A673 (cell line): ENCODE data around the gene MYBPHL. TPM values are rescaled to one million over a fixed set of nuclear protein-coding genes. Genes with fewer than 3 reads are reported as not detected.

Experiments used
- BruUV-seq: library from RNA; stranded (reverse); fragments of 400-500 nt; replicated peaks from 2 replicates; lab custom pipeline; 2021; lab: Mats Ljungman, UMichigan
- CTCF ChIA-PET: fragments of 300-600 bp; sonication (Branson Sonifier 250); formaldehyde crosslinking; loops from one replicate; lab custom pipeline; 2022; ENCODE audit warnings: antibody characterized with exemption; lab: Charles Lee
- POLR2A ChIA-PET: fragments of 300-600 bp; sonication (Branson Sonifier 250); formaldehyde crosslinking; loops from one replicate; lab custom pipeline; 2022; ENCODE audit warnings: antibody characterized with exemption; ENCODE audit not compliant: low non-redundant PET; lab: Charles Lee
- DNase-seq: peaks from one replicate; pipeline ENCODE4 v3.0.0-alpha.2; 2015; ENCODE audit warnings: low spot score
- H3K27ac ChIP-seq: fragments of 200-600 bp; sonication (generic); 2 replicates; pipeline ENCODE4 v1.5.1; 2016; ENCODE audit warnings: mixed run types, low read depth, mild to moderate bottlenecking, mixed read lengths, antibody characterized with exemption, low read length; ENCODE audit not compliant: poor library complexity, severe bottlenecking
- H3K27me3 ChIP-seq: fragments of 200-600 bp; sonication (generic); replicated peaks from 2 replicates; pipeline ENCODE4 v1.6.1; 2017; ENCODE audit warnings: mixed run types, low read depth, mild to moderate bottlenecking, mixed read lengths, antibody characterized with exemption, low read length; ENCODE audit not compliant: insufficient read depth, poor library complexity
- H3K36me3 ChIP-seq: fragments of 200-600 bp; sonication (generic); 2 replicates; pipeline ENCODE4 v1.6.1; 2016; ENCODE audit warnings: mixed run types, mild to moderate bottlenecking, mixed read lengths, antibody characterized with exemption, low read length; ENCODE audit not compliant: insufficient read depth, poor library complexity, severe bottlenecking
- H3K4me1 ChIP-seq: fragments of 200-600 bp; sonication (generic); 2 replicates; pipeline ENCODE4 v1.6.1; 2017; ENCODE audit warnings: mixed run types, mild to moderate bottlenecking, mixed read lengths, antibody characterized with exemption, low read length; ENCODE audit not compliant: insufficient read depth, poor library complexity, severe bottlenecking
- H3K4me3 ChIP-seq: fragments of 200-600 bp; sonication (generic); 2 replicates; pipeline ENCODE4 v1.5.1; 2016; ENCODE audit warnings: low read depth, mixed run types, mild to moderate bottlenecking, mixed read lengths, low read length; ENCODE audit not compliant: poor library complexity, severe bottlenecking
- H3K9me3 ChIP-seq: fragments of 200-600 bp; sonication (generic); 2 replicates; pipeline ENCODE4 v1.6.1; 2016; ENCODE audit warnings: mixed run types, low read depth, mild to moderate bottlenecking, mixed read lengths, antibody characterized with exemption, low read length; ENCODE audit not compliant: poor library complexity, severe bottlenecking
- CTCF ChIP-seq: fragments of 300-800, 200-600 bp; sonication (generic); conservative IDR thresholded peaks from 2 replicates; pipeline ENCODE4 v1.5.1; 2017; ENCODE audit warnings: low read depth, mild to moderate bottlenecking, antibody characterized with exemption, low read length, moderate library complexity, mixed read lengths
- EZH2 ChIP-seq: fragments of 200-600 bp; sonication (generic); IDR thresholded peaks from 2 replicates; pipeline ENCODE4 v1.6.1; 2017; ENCODE audit warnings: borderline replicate concordance, low read depth, mild to moderate bottlenecking, mixed read lengths, antibody characterized with exemption, low read length; ENCODE audit not compliant: poor library complexity, severe bottlenecking
- intact Hi-C: fragments of 100-400 bp; cut with micrococcal nuclease; formaldehyde crosslinking; loops from one replicate; pipeline ENCODE4 v1.10.0; 2022; ENCODE audit not compliant: unreplicated experiment
- total RNA-seq: library from RNA; stranded (reverse); gene quantifications from 2 replicates; pipeline ENCODE4 v1.2.3, GENCODE V29; 2021

Gene MYBPHL
- total RNA-seq, 1 experiment from 2014 or later: not detected

- CTCF ChIA-PET: interaction anchor here (0.6 to 0.8 kb wide), 3 partner anchors 46 to 164 kb away, joined by 3 to 9 read pairs (median 3); partner anchors contain the start of gene SORT1
- Histone ChIP-seq H3K36me3 (peaks cover 24% of the 10 kb centered on the region), H3K9me3 (no peaks in the 10 kb centered on the region), H3K27me3 (no peaks in the 10 kb centered on the region), H3K4me1 (no peaks in the 10 kb centered on the region), H3K27ac (no peak overlapping the region), H3K4me3 (no peak overlapping the region)
- intact Hi-C loops: loop anchor here (5.0 kb wide), 2 partner anchors 62 to 268 kb away; no protein-coding TSS in a partner anchor
- BruUV-seq: no TSS peak
- POLR2A ChIA-PET: no interaction called here
- no peak for DNase-seq
- TF ChIP-seq EZH2 (no peak), CTCF (no peak)
Observed at GRCh38 chr1:109264379-109264755, 42.4 kb downstream of the MYBPHL start.

- BruUV-seq: no TSS peak
- TF ChIP-seq CTCF (peak; percentile 97), EZH2 (no peak)
- H3K36me3 ChIP-seq: peaks cover 25% of the 10 kb centered on the region
- POLR2A ChIA-PET: no interaction called here
- CTCF ChIA-PET: interaction anchor here (0.6 to 0.8 kb wide), 3 partner anchors 46 to 163 kb away, joined by 3 to 9 read pairs (median 3); partner anchors contain the start of gene SORT1
- no peaks in the 10 kb centered on the region for H3K27me3 ChIP-seq
- H3K4me1 ChIP-seq: no peaks in the 10 kb centered on the region
- DNase-seq: peak; percentile 48
- no peak overlapping the region for H3K4me3 ChIP-seq
- no peak overlapping the region for H3K27ac ChIP-seq
- H3K9me3 ChIP-seq: no peaks in the 10 kb centered on the region
- intact Hi-C loops: loop anchor here (5.0 kb wide), 2 partner anchors 61 to 269 kb away; no protein-coding TSS in a partner anchor
Observed at GRCh38 chr1:109263597-109264378, 43.0 kb downstream of the MYBPHL start.

- ChIA-PET POLR2A (no interaction called here), CTCF (no interaction called here)
- no peak overlapping the region for H3K4me3 ChIP-seq
- no TSS peak for BruUV-seq
- no peaks in the 10 kb centered on the region for H3K27me3 ChIP-seq
- intact Hi-C loops: loop anchor here (5.0 kb wide), 2 partner anchors 61 to 269 kb away; no protein-coding TSS in a partner anchor
- no peak overlapping the region for H3K27ac ChIP-seq
- TF ChIP-seq CTCF (no peak), EZH2 (no peak)
- no peaks in the 10 kb centered on the region for H3K4me1 ChIP-seq
- H3K36me3 ChIP-seq: peaks cover 21% of the 10 kb centered on the region
- H3K9me3 ChIP-seq: no peaks in the 10 kb centered on the region
- no peak for DNase-seq
Observed at GRCh38 chr1:109263234-109263596, 43.6 kb downstream of the MYBPHL start.
